NB4 (cell line): ENCODE results near the gene RNF217.

Source experiments
- DNase-seq: peaks from one replicate; pipeline ENCODE4 v3.0.0; 2010; ENCODE audit warnings: low read depth
- H3K4me3 ChIP-seq: one replicate; pipeline ENCODE4 v1.5.1; 2011; ENCODE audit warnings: mild to moderate bottlenecking, low read depth, low read length, moderate library complexity
- MYC ChIP-seq: IDR thresholded peaks from 2 replicates; pipeline ENCODE4 v1.6.1; 2011; ENCODE audit warnings: low read depth, low read length
- POLR2A ChIP-seq: IDR thresholded peaks from 2 replicates; pipeline ENCODE4 v1.6.1; 2011; ENCODE audit warnings: mild to moderate bottlenecking; ENCODE audit not compliant: insufficient read length; ENCODE audit errors: extremely low read depth
- TF ChIP-seq, protein P1 (sequence below): IDR thresholded peaks from one replicate; pipeline ENCODE4 v1.5.1; 2012; ENCODE audit warnings: low read depth, low read length
- TF ChIP-seq, protein P2 (sequence below): IDR thresholded peaks from 2 replicates; pipeline ENCODE4 v1.6.1; 2011; ENCODE audit warnings: low read depth, low read length

The RNF217 gene

GRCh38 chr6:125117818-125118217 lies 155.6 kb downstream of the RNF217 start:
- DNase-seq: no peak
- TF ChIP-seq MYC: no peak
- TF ChIP-seq, protein P1, sequence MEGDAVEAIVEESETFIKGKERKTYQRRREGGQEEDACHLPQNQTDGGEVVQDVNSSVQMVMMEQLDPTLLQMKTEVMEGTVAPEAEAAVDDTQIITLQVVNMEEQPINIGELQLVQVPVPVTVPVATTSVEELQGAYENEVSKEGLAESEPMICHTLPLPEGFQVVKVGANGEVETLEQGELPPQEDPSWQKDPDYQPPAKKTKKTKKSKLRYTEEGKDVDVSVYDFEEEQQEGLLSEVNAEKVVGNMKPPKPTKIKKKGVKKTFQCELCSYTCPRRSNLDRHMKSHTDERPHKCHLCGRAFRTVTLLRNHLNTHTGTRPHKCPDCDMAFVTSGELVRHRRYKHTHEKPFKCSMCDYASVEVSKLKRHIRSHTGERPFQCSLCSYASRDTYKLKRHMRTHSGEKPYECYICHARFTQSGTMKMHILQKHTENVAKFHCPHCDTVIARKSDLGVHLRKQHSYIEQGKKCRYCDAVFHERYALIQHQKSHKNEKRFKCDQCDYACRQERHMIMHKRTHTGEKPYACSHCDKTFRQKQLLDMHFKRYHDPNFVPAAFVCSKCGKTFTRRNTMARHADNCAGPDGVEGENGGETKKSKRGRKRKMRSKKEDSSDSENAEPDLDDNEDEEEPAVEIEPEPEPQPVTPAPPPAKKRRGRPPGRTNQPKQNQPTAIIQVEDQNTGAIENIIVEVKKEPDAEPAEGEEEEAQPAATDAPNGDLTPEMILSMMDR: no peak
- TF ChIP-seq POLR2A: no peak
- TF ChIP-seq, protein P2, sequence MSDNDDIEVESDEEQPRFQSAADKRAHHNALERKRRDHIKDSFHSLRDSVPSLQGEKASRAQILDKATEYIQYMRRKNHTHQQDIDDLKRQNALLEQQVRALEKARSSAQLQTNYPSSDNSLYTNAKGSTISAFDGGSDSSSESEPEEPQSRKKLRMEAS: no peak
- H3K4me3 ChIP-seq: no peak overlapping the region

DNA sequence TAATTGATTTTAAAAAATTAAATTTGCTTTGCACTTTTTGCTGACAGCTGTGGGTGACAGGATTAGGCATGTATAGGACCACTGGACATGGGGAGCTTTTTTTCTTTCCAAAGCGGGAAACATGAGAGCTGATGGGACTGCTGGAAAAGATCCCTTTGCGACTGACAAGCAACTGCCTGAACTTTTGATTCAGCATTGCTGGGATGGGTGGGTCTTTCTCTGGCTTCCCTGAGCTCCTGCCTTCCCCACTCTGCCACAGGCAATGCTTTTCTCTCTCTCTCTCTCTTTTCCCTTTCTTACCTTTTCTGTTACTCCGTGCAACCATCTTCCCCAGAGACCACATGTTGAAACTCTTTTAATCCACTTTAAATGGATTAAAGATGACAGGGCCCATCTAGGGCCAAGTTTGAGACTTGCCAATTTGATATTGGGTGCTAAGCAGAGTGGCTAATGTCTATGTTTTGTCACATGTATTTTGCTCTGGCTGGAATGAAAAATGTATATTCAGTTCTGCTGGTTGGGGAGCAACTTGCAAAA lies 157.9 kb downstream of the RNF217 start:
- TF ChIP-seq, protein P1: no peak
- TF ChIP-seq POLR2A (no peak), MYC (no peak)
- TF ChIP-seq, protein P2: no peak
- DNase-seq: no peak
- H3K4me3 ChIP-seq: no peak overlapping the region

GRCh38 chr6:125121894-125122293 lies 159.7 kb downstream of the RNF217 start:
- TF ChIP-seq POLR2A (no peak), MYC (no peak)
- TF ChIP-seq, protein P1: no peak
- TF ChIP-seq, protein P2: no peak
- no peak for DNase-seq
- no peak overlapping the region for H3K4me3 ChIP-seq

DNA sequence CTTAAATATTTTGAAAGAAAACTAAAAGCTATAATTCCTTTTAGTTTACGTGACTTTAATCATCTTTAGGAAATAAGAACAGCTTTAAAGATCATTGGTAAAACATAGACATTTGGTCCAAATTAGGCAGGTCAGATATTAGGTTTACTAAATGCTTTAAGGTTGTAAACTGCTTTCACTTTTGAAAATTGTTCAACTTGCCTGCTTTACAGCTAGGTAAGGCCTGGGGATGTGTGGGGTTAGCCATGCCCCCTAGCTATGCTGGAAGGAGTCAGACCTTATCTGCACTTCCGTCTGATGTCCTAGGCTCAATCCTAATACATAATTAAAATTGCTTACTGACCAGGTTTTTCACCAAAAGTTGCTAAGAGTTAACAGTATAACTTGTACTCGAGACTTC lies 160.8 kb downstream of the RNF217 start:
- no peak overlapping the region for H3K4me3 ChIP-seq
- DNase-seq: no peak
- no peak for TF ChIP-seq POLR2A
- TF ChIP-seq, protein P2: no peak
- TF ChIP-seq, protein P1: no peak
- TF ChIP-seq MYC: no peak

- TF ChIP-seq MYC: no peak
- TF ChIP-seq, protein P1: no peak
- TF ChIP-seq, protein P2: no peak
- no peak for TF ChIP-seq POLR2A
- DNase-seq: no peak
- no peak overlapping the region for H3K4me3 ChIP-seq
These were observed 161.3 kb downstream of the RNF217 start for GRCh38 chr6:125123468-125124048.
